ENCODE measurements around the gene C5orf15.

Gene C5orf15

GRCh38 chr5:133968204-133968980 is at the start of gene C5orf15:
Gene C5orf15 (minus strand): TSS chr5:133968625. CDS start chr5:133968584, 41 bp downstream.
- peak within 1 kb of the TSS; percentile 93 for H3K4me3 Mint-ChIP-seq
- peaks cover 66% of the 10 kb centered on the region for H3K4me1 Mint-ChIP-seq (ENCODE audit: low read depth)
- H3K9me3 Mint-ChIP-seq: no peaks in the 10 kb centered on the region
- peaks cover 50% of the 10 kb centered on the region for H3K36me3 Mint-ChIP-seq (ENCODE audit: low read depth)
- H3K27ac Mint-ChIP-seq: peak within 1 kb of the TSS; percentile 94
- no peaks in the 10 kb centered on the region for H3K27me3 Mint-ChIP-seq

GRCh38 chr5:134008266-134008749 is 39.9 kb upstream of the C5orf15 start:
- Mint-ChIP-seq H3K4me3 (no peak overlapping the region), H3K9me3 (no peaks in the 10 kb centered on the region), H3K27ac (no peak overlapping the region), H3K36me3 (ENCODE audit: low read depth) (peaks cover 6% of the 10 kb centered on the region), H3K27me3 (peaks cover 18% of the 10 kb centered on the region), H3K4me1 (ENCODE audit: low read depth) (peaks cover 22% of the 10 kb centered on the region)

GRCh38 chr5:134007581-134008265 is 39.3 kb upstream of the C5orf15 start:
- H3K27ac Mint-ChIP-seq: no peak overlapping the region

GRCh38 chr5:134006115-134006514 is 37.7 kb upstream of the C5orf15 start:
- Mint-ChIP-seq H3K9me3 (no peaks in the 10 kb centered on the region), H3K36me3 (ENCODE audit: low read depth) (peaks cover 26% of the 10 kb centered on the region), H3K4me3 (peak overlapping the region; percentile 90), H3K4me1 (ENCODE audit: low read depth) (peaks cover 43% of the 10 kb centered on the region), H3K27me3 (peaks cover 4% of the 10 kb centered on the region), H3K27ac (peak overlapping the region; percentile 92)

More at GRCh38 chr5:134007581-134008265, 39.3 kb upstream of the C5orf15 start:
- Mint-ChIP-seq H3K36me3 (ENCODE audit: low read depth) (peaks cover 12% of the 10 kb centered on the region), H3K4me3 (no peak overlapping the region), H3K4me1 (ENCODE audit: low read depth) (peaks cover 28% of the 10 kb centered on the region), H3K27me3 (peaks cover 12% of the 10 kb centered on the region), H3K9me3 (no peaks in the 10 kb centered on the region)

GRCh38 chr5:134005417-134006061 is 37.1 kb upstream of the C5orf15 start:
- H3K27ac Mint-ChIP-seq: peak overlapping the region; percentile 92
- no peaks in the 10 kb centered on the region for H3K27me3 Mint-ChIP-seq
- H3K4me3 Mint-ChIP-seq: peak overlapping the region; percentile 90
- H3K36me3 Mint-ChIP-seq (ENCODE audit: low read depth): peaks cover 30% of the 10 kb centered on the region
- H3K9me3 Mint-ChIP-seq: no peaks in the 10 kb centered on the region
- peaks cover 49% of the 10 kb centered on the region for H3K4me1 Mint-ChIP-seq (ENCODE audit: low read depth)

GRCh38 chr5:134004626-134005416 is 36.4 kb upstream of the C5orf15 start, which contains the start of gene VDAC1:
Gene VDAC1 (minus strand): TSS chr5:134004975. CDS start chr5:133993012, 11,963 bp downstream.
- H3K9me3 Mint-ChIP-seq: no peaks in the 10 kb centered on the region
- peak within 1 kb of the TSS; percentile 98 for H3K27ac Mint-ChIP-seq
- peaks cover 37% of the 10 kb centered on the region for H3K36me3 Mint-ChIP-seq (ENCODE audit: low read depth)
- H3K4me1 Mint-ChIP-seq (ENCODE audit: low read depth): peaks cover 56% of the 10 kb centered on the region
- peak within 1 kb of the TSS; percentile 96 for H3K4me3 Mint-ChIP-seq
- H3K27me3 Mint-ChIP-seq: no peaks in the 10 kb centered on the region

GRCh38 chr5:134003817-134004625 is 35.6 kb upstream of the C5orf15 start:
- H3K27me3 Mint-ChIP-seq: no peaks in the 10 kb centered on the region

GRCh38 chr5:134003064-134003816 is 34.8 kb upstream of the C5orf15 start:
- H3K4me1 Mint-ChIP-seq (ENCODE audit: low read depth): peaks cover 68% of the 10 kb centered on the region
- peaks cover 45% of the 10 kb centered on the region for H3K36me3 Mint-ChIP-seq (ENCODE audit: low read depth)
- H3K27me3 Mint-ChIP-seq: no peaks in the 10 kb centered on the region
- peak overlapping the region; percentile 98 for H3K27ac Mint-ChIP-seq
- H3K4me3 Mint-ChIP-seq: peak overlapping the region; percentile 96
- H3K9me3 Mint-ChIP-seq: no peaks in the 10 kb centered on the region

More at GRCh38 chr5:134003817-134004625, 35.6 kb upstream of the C5orf15 start:
- Mint-ChIP-seq H3K4me3 (peak overlapping the region; percentile 96), H3K27ac (peak overlapping the region; percentile 98), H3K9me3 (no peaks in the 10 kb centered on the region), H3K36me3 (ENCODE audit: low read depth) (peaks cover 45% of the 10 kb centered on the region), H3K4me1 (ENCODE audit: low read depth) (peaks cover 64% of the 10 kb centered on the region)

GRCh38 chr5:134001938-134002731 is 33.7 kb upstream of the C5orf15 start:
- H3K27ac Mint-ChIP-seq: peak overlapping the region; percentile 98
- H3K4me3 Mint-ChIP-seq: peak overlapping the region; percentile 96
- no peaks in the 10 kb centered on the region for H3K9me3 Mint-ChIP-seq
- peaks cover 71% of the 10 kb centered on the region for H3K4me1 Mint-ChIP-seq (ENCODE audit: low read depth)
- H3K27me3 Mint-ChIP-seq: no peaks in the 10 kb centered on the region
- peaks cover 46% of the 10 kb centered on the region for H3K36me3 Mint-ChIP-seq (ENCODE audit: low read depth)

GRCh38 chr5:134000696-134001453 is 32.5 kb upstream of the C5orf15 start:
- Mint-ChIP-seq H3K27ac (no peak overlapping the region), H3K36me3 (ENCODE audit: low read depth) (peaks cover 54% of the 10 kb centered on the region), H3K4me3 (peak overlapping the region; percentile 33), H3K9me3 (no peaks in the 10 kb centered on the region), H3K4me1 (ENCODE audit: low read depth) (peaks cover 73% of the 10 kb centered on the region), H3K27me3 (no peaks in the 10 kb centered on the region)

GRCh38 chr5:134000091-134000511 is 31.7 kb upstream of the C5orf15 start:
- Mint-ChIP-seq H3K27ac (peak overlapping the region; percentile 59), H3K27me3 (no peaks in the 10 kb centered on the region)

GRCh38 chr5:133998807-133999206 is 30.4 kb upstream of the C5orf15 start:
- Mint-ChIP-seq H3K4me1 (ENCODE audit: low read depth) (peaks cover 82% of the 10 kb centered on the region), H3K27me3 (no peaks in the 10 kb centered on the region), H3K4me3 (no peak overlapping the region), H3K9me3 (no peaks in the 10 kb centered on the region), H3K36me3 (ENCODE audit: low read depth) (peaks cover 61% of the 10 kb centered on the region), H3K27ac (no peak overlapping the region)

More at GRCh38 chr5:134000091-134000511, 31.7 kb upstream of the C5orf15 start:
- peaks cover 57% of the 10 kb centered on the region for H3K36me3 Mint-ChIP-seq (ENCODE audit: low read depth)
- H3K4me3 Mint-ChIP-seq: no peak overlapping the region
- no peaks in the 10 kb centered on the region for H3K9me3 Mint-ChIP-seq
- peaks cover 73% of the 10 kb centered on the region for H3K4me1 Mint-ChIP-seq (ENCODE audit: low read depth)
